Peyer's patch (tissue), 4 donors: Measurements from ENCODE around the gene FUT9. TPM values are rescaled to one million over a fixed set of nuclear protein-coding genes. Genes with fewer than 3 reads are reported as not detected.

Experiments used
- DNase-seq, 3 donors: peaks; one replicate each; pipeline ENCODE4 v3.0.0-alpha.2; 2017 to 2019
- H3K27ac ChIP-seq, 4 donors: fragments of 200-600 bp; sonication (generic); one replicate each; pipeline ENCODE4 v1.5.1; 2016 to 2019
- H3K27me3 ChIP-seq, 2 donors: fragments of 200-600 bp; sonication (generic); one replicate each; pipeline ENCODE4 v1.5.1; 2019
- H3K36me3 ChIP-seq, 3 donors: fragments of 200-600 bp; sonication (generic); one replicate each; pipeline ENCODE4 v1.5.1; 2016 to 2019
- H3K4me1 ChIP-seq, 4 donors: fragments of 200-600 bp; sonication (generic); one replicate each; pipeline ENCODE4 v1.5.1; 2016 to 2019
- H3K4me3 ChIP-seq, 4 donors: fragments of 200-600 bp; sonication (generic); 1 replicate in 3 of 4; 2 replicates in 1 of 4; pipeline ENCODE4 v1.5.1; 2016 to 2019; ENCODE audit warnings: mild to moderate bottlenecking in 1 of 4
- H3K9me3 ChIP-seq, 4 donors: fragments of 200-600 bp; sonication (generic); one replicate each; pipeline ENCODE4 v1.5.1; 2016 to 2019; ENCODE audit warnings: mild to moderate bottlenecking in 1 of 4
- CTCF ChIP-seq, 6 experiments: fragments of 450-650 bp in 4 of 6; fragments of 200-600 bp in 2 of 6; sonication (generic) in 1 of 6; IDR thresholded peaks; one replicate each; pipeline ENCODE4 v1.5.1; 2017 to 2019; ENCODE audit warnings: antibody characterized with exemption in 6 of 6, mild to moderate bottlenecking in 3 of 6, moderate library complexity in 1 of 6
- POLR2A ChIP-seq, 2 donors: fragments of 450-650 bp; IDR thresholded peaks; one replicate each; pipeline ENCODE4 v1.5.1; 2017; ENCODE audit warnings: antibody characterized with exemption in 2 of 2, mild to moderate bottlenecking in 2 of 2, moderate library complexity in 2 of 2
- total RNA-seq, 4 donors: library from RNA; depleted of rRNA; stranded (reverse); fragments of >200 nt; gene quantifications; one replicate each; pipeline ENCODE4 v1.1.0, GENCODE V29; 2016

FUT9 gene
- total RNA-seq, 4 donors from 2014 or later, result not detected

GRCh38 chr6:96094077-96094476, 78.3 kb downstream of the FUT9 start:
- Histone ChIP-seq H3K27ac (no peak overlapping the region), H3K36me3 (no peaks in the 10 kb centered on the region), H3K4me1 (no peaks in the 10 kb centered on the region), H3K27me3 (no peaks in the 10 kb centered on the region), H3K4me3 (no peak overlapping the region), H3K9me3 (no peaks in the 10 kb centered on the region)
- TF ChIP-seq CTCF (IDR thresholded peaks at IDR 0.05), result no peak
- no peak for TF ChIP-seq POLR2A (IDR thresholded peaks at IDR 0.05)
- no peak for DNase-seq

DNA sequence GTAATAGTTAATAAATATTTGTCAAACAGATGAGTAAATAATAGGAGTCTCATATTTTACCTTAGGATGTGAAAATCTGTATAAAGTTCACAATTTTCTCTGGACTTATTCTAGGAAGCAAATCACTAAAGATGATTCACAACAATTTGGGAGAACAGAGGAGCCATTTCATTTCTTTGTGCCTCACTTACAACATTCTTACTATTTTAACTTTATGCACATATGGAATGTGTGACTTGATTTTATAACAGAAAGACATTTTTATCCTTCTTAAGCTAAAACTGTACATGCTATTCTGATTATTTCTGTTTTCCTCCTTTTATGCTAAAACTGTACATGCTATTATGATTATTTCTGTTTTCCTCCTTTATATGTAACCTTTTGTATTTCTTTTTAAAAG, 83.3 kb downstream of the FUT9 start:
- Histone ChIP-seq H3K4me1 (no peaks in the 10 kb centered on the region), H3K27ac (no peak overlapping the region), H3K36me3 (no peaks in the 10 kb centered on the region), H3K4me3 (no peak overlapping the region), H3K9me3 (no peaks in the 10 kb centered on the region), H3K27me3 (no peaks in the 10 kb centered on the region)
- DNase-seq, result no peak
- TF ChIP-seq CTCF (IDR thresholded peaks at IDR 0.05) (no peak), POLR2A (IDR thresholded peaks at IDR 0.05) (no peak)

DNA sequence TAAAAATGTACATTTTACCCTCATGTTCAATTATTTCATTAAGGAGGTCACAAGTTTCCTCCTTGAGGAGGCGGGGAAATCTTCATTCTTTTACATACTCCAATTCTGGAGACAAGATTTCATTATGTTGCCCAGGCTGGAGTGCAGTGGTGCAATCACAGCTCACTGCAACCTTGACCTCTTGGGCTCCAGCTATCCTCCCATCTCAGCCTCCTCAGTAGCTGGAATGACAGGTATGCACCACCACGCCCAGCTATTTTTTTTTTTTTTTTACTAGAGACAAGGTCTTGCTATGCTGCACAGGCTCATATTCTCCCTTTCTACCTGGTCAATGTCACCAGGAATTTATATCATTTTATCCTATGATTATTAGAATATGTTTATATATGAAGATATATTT, 85.8 kb downstream of the FUT9 start:
- no peaks in the 10 kb centered on the region for H3K27me3 ChIP-seq
- no peak for DNase-seq
- no peaks in the 10 kb centered on the region for H3K4me1 ChIP-seq
- TF ChIP-seq CTCF (IDR thresholded peaks at IDR 0.05) (no peak), POLR2A (IDR thresholded peaks at IDR 0.05) (no peak)
- no peaks in the 10 kb centered on the region for H3K9me3 ChIP-seq
- H3K4me3 ChIP-seq, result no peak overlapping the region
- H3K27ac ChIP-seq, result no peak overlapping the region
- no peaks in the 10 kb centered on the region for H3K36me3 ChIP-seq

DNA sequence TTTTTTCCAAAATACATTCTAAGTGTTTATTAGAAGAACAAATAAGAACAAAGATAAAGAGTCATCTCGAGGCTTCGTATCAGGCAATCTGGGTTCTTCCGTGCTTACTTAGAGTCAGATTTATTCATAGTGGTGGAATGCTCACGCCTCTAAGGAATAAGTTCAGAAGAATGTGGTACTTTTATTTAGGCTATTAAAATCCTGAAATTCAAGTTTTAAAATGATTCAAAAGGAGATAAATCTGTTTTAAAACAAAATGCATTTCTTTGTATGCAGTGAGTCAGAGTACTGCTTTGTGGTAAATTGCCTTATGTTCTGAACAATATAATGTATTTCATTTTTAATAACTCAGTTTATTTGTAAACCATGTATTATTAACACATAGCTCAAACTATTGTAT, 89.1 kb downstream of the FUT9 start:
- H3K27me3 ChIP-seq, result no peaks in the 10 kb centered on the region
- TF ChIP-seq CTCF (IDR thresholded peaks at IDR 0.05) (no peak), POLR2A (IDR thresholded peaks at IDR 0.05) (no peak)

GRCh38 chr6:96110878-96111277, 95.1 kb downstream of the FUT9 start:
- Histone ChIP-seq H3K36me3 (no peaks in the 10 kb centered on the region), H3K9me3 (no peaks in the 10 kb centered on the region), H3K4me1 (no peaks in the 10 kb centered on the region), H3K27ac (no peak overlapping the region), H3K4me3 (no peak overlapping the region), H3K27me3 (no peaks in the 10 kb centered on the region)
- TF ChIP-seq POLR2A (IDR thresholded peaks at IDR 0.05) (no peak), CTCF (IDR thresholded peaks at IDR 0.05) (no peak)
- DNase-seq, result no peak

More for the DNA sequence above, 89.1 kb downstream of the FUT9 start:
- Histone ChIP-seq H3K4me3 (no peak overlapping the region), H3K36me3 (no peaks in the 10 kb centered on the region), H3K27ac (no peak overlapping the region), H3K4me1 (no peaks in the 10 kb centered on the region), H3K9me3 (no peaks in the 10 kb centered on the region)
- DNase-seq, result no peak

GRCh38 chr6:96116674-96117073, 100.9 kb downstream of the FUT9 start:
- Histone ChIP-seq H3K27me3 (no peaks in the 10 kb centered on the region), H3K9me3 (no peaks in the 10 kb centered on the region), H3K4me1 (no peaks in the 10 kb centered on the region), H3K27ac (no peak overlapping the region), H3K36me3 (no peaks in the 10 kb centered on the region), H3K4me3 (no peak overlapping the region)
- TF ChIP-seq CTCF (IDR thresholded peaks at IDR 0.05) (no peak), POLR2A (IDR thresholded peaks at IDR 0.05) (no peak)
- DNase-seq, result no peak
